LNCAP (cell line): ENCODE measurements around the gene KLRC3.
"Not testable (repeated sequence)": the region's sequence is repeated elsewhere in the genome, so short reads cannot be mapped to it uniquely, and the experiment has no call there.

Experiments
- TF ChIP-seq, protein P1 (sequence below): fragments of 450-650 bp; IDR thresholded peaks from 2 replicates; pipeline ENCODE4 v1.5.1; 2017; ENCODE audit warnings: mild to moderate bottlenecking

The KLRC3 gene

DNA sequence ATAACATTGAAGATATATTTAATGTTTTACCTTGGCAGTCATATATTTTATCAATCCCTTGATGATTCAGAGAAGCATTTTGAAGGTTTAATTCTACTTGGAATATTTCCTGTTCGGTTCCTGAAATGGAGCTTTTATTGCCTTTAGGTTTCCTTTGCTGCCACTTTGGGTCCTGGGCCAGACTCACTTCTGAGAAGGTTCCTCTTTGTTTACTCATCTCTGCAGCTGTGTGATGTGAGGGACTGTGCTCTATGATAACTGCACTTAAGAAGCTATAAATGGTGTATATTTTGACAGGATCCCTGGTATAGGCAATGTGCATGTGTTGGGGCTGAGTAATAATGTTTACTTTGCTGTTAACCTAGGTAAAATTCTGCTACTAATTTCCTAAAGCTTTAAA lies at the start of gene KLRC3:
TSS of gene KLRC3 (minus strand) at position 262 of the 400 bp plus-strand sequence. CDS start at position 217, 45 bp downstream.
- TF ChIP-seq, protein P1, sequence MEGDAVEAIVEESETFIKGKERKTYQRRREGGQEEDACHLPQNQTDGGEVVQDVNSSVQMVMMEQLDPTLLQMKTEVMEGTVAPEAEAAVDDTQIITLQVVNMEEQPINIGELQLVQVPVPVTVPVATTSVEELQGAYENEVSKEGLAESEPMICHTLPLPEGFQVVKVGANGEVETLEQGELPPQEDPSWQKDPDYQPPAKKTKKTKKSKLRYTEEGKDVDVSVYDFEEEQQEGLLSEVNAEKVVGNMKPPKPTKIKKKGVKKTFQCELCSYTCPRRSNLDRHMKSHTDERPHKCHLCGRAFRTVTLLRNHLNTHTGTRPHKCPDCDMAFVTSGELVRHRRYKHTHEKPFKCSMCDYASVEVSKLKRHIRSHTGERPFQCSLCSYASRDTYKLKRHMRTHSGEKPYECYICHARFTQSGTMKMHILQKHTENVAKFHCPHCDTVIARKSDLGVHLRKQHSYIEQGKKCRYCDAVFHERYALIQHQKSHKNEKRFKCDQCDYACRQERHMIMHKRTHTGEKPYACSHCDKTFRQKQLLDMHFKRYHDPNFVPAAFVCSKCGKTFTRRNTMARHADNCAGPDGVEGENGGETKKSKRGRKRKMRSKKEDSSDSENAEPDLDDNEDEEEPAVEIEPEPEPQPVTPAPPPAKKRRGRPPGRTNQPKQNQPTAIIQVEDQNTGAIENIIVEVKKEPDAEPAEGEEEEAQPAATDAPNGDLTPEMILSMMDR: not testable (repeated sequence)

DNA sequence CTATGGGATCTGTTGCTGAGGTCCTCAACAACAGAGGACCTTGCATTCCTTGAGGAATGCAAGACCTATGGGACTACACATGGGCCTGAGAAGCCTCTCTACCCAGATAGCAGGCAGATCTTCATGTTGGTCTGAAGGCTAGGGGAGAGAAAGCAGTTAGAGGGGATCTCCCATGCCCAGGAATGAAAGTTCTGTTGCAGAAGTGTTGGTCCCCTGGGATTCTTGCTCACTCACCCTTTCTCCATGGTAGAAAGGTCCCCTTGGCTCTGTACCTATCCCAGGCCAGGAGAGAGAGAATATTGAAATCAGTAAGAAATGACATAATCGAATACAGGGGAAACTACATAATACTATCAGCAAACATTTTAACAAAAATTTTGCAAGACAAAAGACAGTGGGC lies 49.3 kb upstream of the KLRC3 start:
- TF ChIP-seq, protein P1: no peak

GRCh38 chr12:10466311-10466710 lies 45.9 kb upstream of the KLRC3 start:
- TF ChIP-seq, protein P1: no peak

DNA sequence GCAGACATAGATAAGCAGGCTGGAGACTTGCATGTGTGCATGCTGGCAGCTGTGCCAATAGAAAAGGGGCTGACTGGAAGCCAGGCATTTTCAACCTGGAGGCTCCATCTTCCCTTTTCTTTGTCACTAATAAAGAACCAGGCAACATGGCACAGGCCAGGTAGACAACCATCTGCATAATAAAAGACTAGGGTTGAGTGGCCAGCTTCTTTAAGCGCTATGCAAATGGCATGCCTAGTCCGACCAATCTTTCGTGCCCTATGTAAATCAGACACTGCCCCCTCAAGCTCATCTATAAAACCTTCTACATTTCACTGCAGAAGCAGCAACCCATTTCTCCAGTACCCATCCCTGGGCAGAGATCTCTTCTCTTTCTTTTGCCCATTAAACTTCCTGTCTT lies 37.4 kb upstream of the KLRC3 start:
- TF ChIP-seq, protein P1: no peak

DNA sequence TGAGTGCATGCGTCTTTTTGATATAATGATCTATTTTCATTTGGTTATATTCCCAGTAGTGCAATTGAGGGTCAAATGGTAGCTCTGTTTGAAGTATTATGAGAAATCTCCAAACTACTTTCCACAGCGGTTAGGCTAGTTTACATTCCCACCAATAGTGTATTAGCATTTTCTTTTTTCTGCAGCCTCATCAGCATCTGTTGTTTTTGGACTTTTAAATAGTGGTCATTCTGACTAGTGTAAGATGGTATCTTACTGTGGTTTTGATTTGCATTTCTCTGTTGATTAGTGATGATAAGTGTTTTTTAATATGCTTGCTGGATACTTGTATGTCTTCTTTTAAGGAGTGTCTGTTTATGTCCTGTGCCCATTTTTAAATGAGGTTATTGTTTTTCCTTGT lies 36.5 kb upstream of the KLRC3 start:
- TF ChIP-seq, protein P1: no peak

- TF ChIP-seq, protein P1: no peak
These were observed 35.4 kb upstream of the KLRC3 start for GRCh38 chr12:10455766-10456165.

GRCh38 chr12:10454531-10454930 lies 34.1 kb upstream of the KLRC3 start:
- TF ChIP-seq, protein P1: no peak

GRCh38 chr12:10453156-10453555 lies 32.8 kb upstream of the KLRC3 start, which contains the start of gene KLRC1:
KLRC1 (minus strand) TSS chr12:10453377; CDS start chr12:10451156, 2,221 bp downstream.
- TF ChIP-seq, protein P1: no peak
